ENCODE data around the gene P2RX1. TPM values are rescaled to one million over a fixed set of nuclear protein-coding genes. Genes with fewer than 3 reads are reported as not detected.
A peak's percentile ranks its signal among the peaks of the same experiment; 100 is the strongest.

P2RX1 gene
- total and polyA plus RNA-seq, 2 experiments from 2014 or later = 0.31 to 2.2 TPM

- H3K79me2 ChIP-seq (replicated peaks; ENCODE audit: insufficient read depth) = 0 out of 2 replicates have a peak, but pooled peaks cover 4% of the 10 kb centered on the region
- Mint-ChIP-seq H3K27me3 (ENCODE audit: insufficient read depth, low read depth, poor library complexity) (peaks cover 24% of the 10 kb centered on the region), H3K9me3 (peaks cover 3% of the 10 kb centered on the region; the same call in 1 of the 3 replicates), H3K36me3 (ENCODE audit: low read depth) (no peaks in the 10 kb centered on the region; the same call in 2 of the 3 replicates), H3K4me1 (peaks cover 31% of the 10 kb centered on the region), H3K4me3 (peak overlapping the region; percentile 79), H3K27ac (no peak overlapping the region)
- no peak overlapping the region; the same call in 1 of the 2 replicates for H3K4me3 ChIP-seq
- H4K20me1 ChIP-seq (replicated peaks; ENCODE audit: insufficient read depth) = no peaks in the 10 kb centered on the region
- TF ChIP-seq REST (IDR thresholded peaks at IDR 0.05; ENCODE audit: unreplicated experiment) (no peak), NANOG (IDR thresholded peaks at IDR 0.05; ENCODE audit: borderline replicate concordance) (no peak), EZH2 (IDR thresholded peaks at IDR 0.05; ENCODE audit: low read depth, unreplicated experiment) (no peak), CTCF (conservative IDR thresholded peaks at IDR 0.05; ENCODE audit: low read depth in 2 of 2) (no peak), JUNB (IDR thresholded peaks at IDR 0.05; ENCODE audit: unreplicated experiment) (no peak), EZH2phosphoT487 (IDR thresholded peaks at IDR 0.05; ENCODE audit: unreplicated experiment) (no peak), ZNF331 (CRISPR knock-in tag; IDR thresholded peaks at IDR 0.05; ENCODE audit: low read depth) (no peak), STAT1 (IDR thresholded peaks at IDR 0.05; ENCODE audit: unreplicated experiment) (no peak), ZNF462 (CRISPR knock-in tag; IDR thresholded peaks at IDR 0.05) (no peak), POLR2AphosphoS5 (IDR thresholded peaks at IDR 0.05; ENCODE audit: low read depth) (no peak), ZNF114 (CRISPR knock-in tag; IDR thresholded peaks at IDR 0.05) (no peak), CREB1 (CRISPR knock-in tag; IDR thresholded peaks at IDR 0.05; ENCODE audit: low read depth) (no peak)
- TF ChIP-seq, protein P1, sequence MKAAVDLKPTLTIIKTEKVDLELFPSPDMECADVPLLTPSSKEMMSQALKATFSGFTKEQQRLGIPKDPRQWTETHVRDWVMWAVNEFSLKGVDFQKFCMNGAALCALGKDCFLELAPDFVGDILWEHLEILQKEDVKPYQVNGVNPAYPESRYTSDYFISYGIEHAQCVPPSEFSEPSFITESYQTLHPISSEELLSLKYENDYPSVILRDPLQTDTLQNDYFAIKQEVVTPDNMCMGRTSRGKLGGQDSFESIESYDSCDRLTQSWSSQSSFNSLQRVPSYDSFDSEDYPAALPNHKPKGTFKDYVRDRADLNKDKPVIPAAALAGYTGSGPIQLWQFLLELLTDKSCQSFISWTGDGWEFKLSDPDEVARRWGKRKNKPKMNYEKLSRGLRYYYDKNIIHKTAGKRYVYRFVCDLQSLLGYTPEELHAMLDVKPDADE (IDR thresholded peaks at IDR 0.05) = no peak
- H3F3A ChIP-seq (replicated peaks; ENCODE audit: low read depth) = peaks cover 11% of the 10 kb centered on the region; the same call in 1 of the 2 replicates
- H3K4me2 ChIP-seq = no peak overlapping the region
- peaks cover 21% of the 10 kb centered on the region for H3K4me1 ChIP-seq (ENCODE audit: insufficient read depth)
- H3K27ac ChIP-seq (ENCODE audit: low read depth) = no peak overlapping the region
- no peaks in the 10 kb centered on the region for H3K36me3 ChIP-seq (ENCODE audit: insufficient read depth)
- ATAC-seq (no peak), DNase-seq (ENCODE audit: low spot score) (no peak)
- no peaks in the 10 kb centered on the region for H3K27me3 ChIP-seq (ENCODE audit: insufficient read depth)
- no peaks in the 10 kb centered on the region for H3K9me2 ChIP-seq (ENCODE audit: insufficient read depth)
- H2AFZ ChIP-seq = no peak overlapping the region; the same call in 1 of the 2 replicates
Measured at GRCh38 chr17:3894188-3894587, 22.1 kb downstream of the P2RX1 start.
